NCI-H1417 (cell line): ENCODE data around the gene PRR23B.
"Not testable (repeated sequence)": the region's sequence is repeated elsewhere in the genome, so short reads cannot be mapped to it uniquely, and the experiment has no call there.

Source experiments
- DNase-seq, 3 experiments: peaks; one replicate each; lab custom pipeline; 2025; lab: John Stamatoyannopoulos, UW

The PRR23B gene

DNA sequence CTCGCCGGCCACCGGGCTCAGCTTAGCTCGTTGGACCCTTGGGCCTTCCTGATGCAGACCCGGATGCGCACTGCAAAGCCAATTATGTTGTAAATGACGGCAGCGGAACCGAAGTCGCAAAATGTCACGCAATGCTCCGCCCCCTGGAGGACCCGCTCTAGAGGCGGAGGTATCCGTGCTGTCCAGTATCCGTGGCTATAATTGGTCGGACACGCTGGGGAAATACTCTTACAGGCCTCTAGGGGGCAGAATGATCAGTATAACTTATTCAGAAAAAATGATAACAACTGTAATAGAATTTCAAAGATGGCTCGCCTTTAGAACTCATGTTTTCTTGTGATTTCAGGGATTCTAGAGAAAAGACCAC lies at the start of gene PRR23B:
Gene PRR23B, minus strand, starts transcription at position 59 of the 367 bp plus-strand sequence. CDS start 265 bp downstream, outside the sequence.
- DNase-seq: no peak

GRCh38 chr3:139062918-139063317 lies 42.2 kb upstream of the PRR23B start:
- DNase-seq: no peak

GRCh38 chr3:139052802-139053600 lies 32.3 kb upstream of the PRR23B start:
- no peak for DNase-seq

- DNase-seq: no peak
Observed at GRCh38 chr3:139044366-139045210, 23.9 kb upstream of the PRR23B start, which contains the start of gene PRR23C. Gene PRR23C (minus strand): TSS chr3:139044892. CDS start chr3:139044620, 272 bp downstream.

GRCh38 chr3:139043554-139044365 lies 23.0 kb upstream of the PRR23B start:
- no peak for DNase-seq

DNA sequence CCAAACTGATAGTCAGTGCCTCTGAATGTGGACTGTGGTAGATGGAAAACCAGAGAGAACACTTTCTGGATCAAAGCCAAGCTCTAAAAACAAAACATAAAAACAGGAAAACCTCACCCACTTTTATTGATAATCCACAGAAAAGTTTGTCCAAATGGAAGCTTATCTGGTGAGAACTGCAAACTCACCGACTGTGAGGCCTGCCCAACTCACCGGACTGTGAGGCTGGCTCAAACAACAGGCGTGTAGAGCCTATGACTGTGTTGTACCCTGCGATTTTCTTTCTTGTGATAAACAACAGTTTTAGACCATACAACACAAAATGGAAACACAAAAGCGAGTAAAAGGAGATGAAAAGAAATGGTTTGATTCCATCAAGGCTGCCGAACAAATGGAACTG lies 16.8 kb upstream of the PRR23B start:
- DNase-seq: no peak

DNA sequence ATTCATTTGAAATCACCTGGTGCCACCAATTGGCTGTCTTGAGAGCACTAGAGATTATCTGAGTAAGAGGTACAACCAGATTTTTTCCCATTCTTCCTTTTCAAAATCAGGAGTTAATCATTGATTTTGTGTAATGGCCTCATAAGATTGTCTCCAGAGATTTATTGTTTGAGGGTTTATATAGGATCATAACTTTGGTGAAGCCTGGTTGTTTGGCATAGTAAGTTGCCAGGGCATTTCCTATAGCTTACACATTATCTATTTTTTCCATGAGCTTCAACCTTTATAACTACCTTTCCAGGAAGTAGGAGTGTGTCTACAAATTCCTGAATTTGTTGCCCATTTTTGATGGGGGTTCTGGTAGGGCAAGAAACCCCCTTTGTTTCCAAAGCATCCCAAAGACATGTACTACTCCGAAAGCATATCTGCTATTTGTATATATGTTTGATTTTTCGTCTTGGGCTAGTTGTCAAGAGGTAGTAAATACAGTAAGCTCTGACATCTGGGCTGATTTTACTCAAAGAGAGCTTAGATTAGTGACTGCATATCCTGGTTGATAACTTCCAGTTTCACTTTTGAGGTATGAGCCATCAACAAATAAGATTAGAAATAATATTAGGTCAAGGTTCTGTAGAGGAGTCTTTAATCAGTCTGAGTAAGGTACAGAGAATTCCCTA lies 11.7 kb upstream of the PRR23B start:
- no peak for DNase-seq

DNA sequence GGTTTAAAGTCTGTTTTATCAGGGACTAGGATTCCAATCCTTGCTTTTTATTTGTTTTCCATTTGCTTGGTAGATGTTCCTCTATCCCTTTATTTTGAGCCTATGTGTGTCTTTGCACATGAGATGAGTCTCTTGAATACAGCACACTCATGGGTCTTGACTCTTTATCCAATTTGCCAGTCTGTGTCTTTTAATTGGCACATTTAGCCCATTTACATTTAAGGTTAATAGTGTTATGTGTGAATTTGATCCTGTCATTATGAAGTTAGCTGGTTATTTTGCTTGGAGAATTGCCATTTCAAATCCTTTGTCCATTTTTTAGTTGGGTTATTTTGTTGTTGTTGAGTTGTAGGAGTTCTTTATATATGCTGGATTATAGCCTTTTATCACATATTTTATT lies 9.8 kb upstream of the PRR23B start:
- not testable (repeated sequence) for DNase-seq

DNA sequence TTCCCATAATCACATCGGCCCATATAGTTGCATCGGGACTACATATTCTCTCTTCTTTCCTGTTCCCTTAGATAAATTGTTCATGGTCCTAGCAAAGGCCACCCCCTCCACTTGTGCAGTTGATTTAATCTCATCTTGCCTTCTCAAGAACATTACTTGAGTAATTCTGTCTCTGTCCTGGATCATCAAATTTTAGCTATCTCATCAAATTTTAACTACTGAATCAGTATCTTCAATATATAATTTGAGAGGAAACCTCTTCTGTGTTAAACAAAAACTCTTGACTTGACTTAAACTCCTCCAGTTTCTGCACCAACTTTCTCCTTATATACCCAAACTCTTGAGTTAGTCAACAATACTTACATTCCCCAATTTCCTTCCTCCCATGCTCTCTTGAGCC lies 4.2 kb upstream of the PRR23B start:
- no peak for DNase-seq

DNA sequence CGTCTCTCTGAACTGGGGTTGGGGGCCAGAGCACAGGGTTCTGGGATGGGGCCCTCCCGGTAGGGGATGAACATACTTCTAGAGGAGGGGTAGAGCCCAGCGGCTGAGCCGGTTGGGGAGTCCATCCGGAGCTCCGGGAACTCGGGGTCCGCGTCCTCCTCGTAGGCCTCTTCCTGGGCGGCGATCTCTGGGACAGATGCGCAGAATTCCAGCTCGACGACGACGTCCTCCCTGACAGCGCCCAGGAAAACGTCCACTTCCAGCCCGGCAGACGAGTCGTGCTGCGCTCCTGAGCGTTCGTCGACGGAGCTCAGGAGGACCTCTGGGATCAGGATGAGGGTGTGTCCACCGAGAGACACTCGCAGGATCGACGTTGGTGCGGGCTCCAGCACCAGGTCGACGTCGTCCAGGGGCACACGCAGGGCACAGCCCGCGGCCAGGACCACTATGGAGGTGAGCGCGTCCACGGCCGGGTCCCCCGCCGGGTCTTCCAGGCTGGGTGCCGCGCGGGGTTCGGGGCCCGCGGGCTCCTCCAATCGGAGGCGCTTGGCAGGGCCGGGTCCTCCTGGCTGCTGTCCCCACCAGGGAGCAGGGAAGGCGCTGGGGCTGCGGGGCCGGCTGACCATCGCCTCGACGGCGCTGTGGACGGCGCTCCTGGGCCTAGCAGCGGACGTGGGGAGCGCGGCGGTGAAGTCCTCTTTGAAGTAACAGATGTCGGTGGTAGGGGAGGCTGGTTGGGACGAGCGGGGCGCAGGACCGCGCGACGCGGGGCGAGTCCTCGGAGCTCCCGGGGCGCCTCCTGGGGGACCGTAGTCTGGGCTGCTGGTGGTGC lies 474 bp downstream of the PRR23B start:
- DNase-seq: no peak

DNA sequence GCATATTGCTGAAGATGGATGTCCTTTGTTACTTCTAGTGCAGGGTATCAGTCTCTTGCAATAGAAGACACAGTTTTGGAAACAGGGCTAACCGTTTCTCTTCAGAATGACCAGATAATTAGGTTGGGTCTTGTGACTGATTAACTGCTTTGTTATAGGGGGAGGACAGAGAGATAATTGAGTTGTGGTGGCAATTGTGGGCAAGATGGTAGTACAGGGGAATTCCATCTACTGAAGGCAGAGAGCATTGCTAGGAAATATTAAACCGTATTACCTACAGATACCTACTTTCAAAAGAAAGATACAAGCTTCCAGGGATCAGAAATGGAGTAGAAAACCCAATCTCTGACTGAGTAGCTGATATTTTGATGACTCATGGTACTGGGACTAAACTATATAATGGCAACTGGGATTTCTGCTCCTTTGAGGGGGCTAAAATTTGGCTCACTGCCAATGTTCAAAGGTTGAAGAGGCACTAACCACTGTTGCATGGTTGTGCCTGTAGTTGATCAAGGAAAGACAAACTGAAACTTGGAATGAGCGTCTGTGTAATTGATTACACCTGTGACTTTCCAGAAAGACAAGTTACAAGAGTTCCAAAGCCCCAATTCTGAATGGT lies 4.2 kb downstream of the PRR23B start:
- peak in 1 of 3 experiments; percentile 14 for DNase-seq

- no peak for DNase-seq
Observed at GRCh38 chr3:139006051-139006716, 14.5 kb downstream of the PRR23B start, which contains the start of gene PRR23A. Gene PRR23A (minus strand): TSS chr3:139006268. CDS start chr3:139006268, 0 bp downstream.

DNA sequence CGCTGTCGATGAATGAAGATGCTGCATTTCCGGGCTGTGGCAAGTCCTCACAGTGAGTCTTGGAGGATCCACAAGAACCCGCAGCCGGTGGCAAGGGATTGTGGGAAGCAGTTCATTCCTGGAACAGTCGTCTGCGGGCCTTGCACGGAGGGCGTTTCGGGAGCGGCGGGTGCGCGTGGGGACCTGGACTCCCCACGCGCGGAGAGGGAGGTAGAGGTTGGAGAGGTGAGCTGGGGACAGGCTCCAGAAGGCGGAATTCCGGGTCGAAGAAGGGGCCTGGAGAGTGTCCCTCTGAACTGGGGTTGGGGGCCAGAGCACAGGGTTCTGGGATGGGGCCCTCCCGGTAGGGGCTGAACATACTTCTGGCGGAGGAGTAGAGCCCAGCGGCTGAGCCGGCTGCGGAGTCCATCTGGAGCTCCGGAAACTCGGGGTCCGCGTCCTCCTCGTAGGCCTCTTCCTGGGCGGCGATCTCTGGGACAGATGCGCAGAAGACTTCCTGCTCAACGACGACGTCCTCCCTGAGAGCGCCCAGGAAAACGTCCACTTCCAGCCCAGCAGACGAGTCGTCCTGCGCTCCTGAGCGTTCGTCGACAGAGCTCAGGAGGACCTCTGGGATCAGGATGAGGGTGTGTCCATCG lies 15.3 kb downstream of the PRR23B start:
- no peak for DNase-seq

GRCh38 chr3:138995706-138996105 lies 25.0 kb downstream of the PRR23B start:
- DNase-seq: no peak

- DNase-seq: no peak
Observed at GRCh38 chr3:138987181-138987580, 33.5 kb downstream of the PRR23B start.

DNA sequence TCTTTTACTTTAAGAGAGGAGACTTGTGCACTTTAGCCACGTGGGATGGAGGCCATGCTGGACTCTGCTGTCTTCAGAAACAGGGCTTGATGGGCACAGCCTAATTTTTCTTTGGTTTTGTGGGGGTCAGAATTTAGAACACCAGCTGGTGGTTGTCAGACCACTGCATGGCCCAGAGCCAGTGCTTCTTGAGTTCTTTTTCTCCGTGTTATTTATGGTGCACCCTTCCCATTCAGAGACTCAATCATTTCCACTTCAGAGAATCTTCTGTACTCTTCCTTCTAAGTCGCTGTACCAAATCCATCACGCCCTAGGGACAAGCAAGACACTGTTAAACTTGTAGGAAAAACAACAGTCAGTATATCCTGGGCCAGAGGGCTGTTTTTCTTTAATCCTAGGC lies 34.8 kb downstream of the PRR23B start:
- DNase-seq: no peak

- DNase-seq: no peak
Observed at GRCh38 chr3:138984816-138985215, 35.9 kb downstream of the PRR23B start.

- DNase-seq: no peak
Observed at GRCh38 chr3:138976047-138976446, 44.7 kb downstream of the PRR23B start.

- DNase-seq: no peak
Observed at GRCh38 chr3:138975351-138975750, 45.4 kb downstream of the PRR23B start.
